ENCODE data around the gene CFLAR. TPM values are rescaled to one million over a fixed set of nuclear protein-coding genes. Genes with fewer than 3 reads are reported as not detected.
"Not testable (repeated sequence)": the region's sequence is repeated elsewhere in the genome, so short reads cannot be mapped to it uniquely, and the experiment has no call there.

Gene CFLAR
- total RNA-seq, 4 donors from 2014 or later, result 145 to 346 (median 176) TPM

- no peak for ATAC-seq
- peaks cover 3 to 98% of the 10 kb centered on the region in 2 donors for H3K36me3 ChIP-seq
Measured at GRCh38 chr2:201138401-201138970, 22.5 kb downstream of the CFLAR start.

GRCh38 chr2:201138986-201139781, 23.2 kb downstream of the CFLAR start:
- Histone ChIP-seq H3K36me3 (peaks cover 3 to 98% of the 10 kb centered on the region in 2 donors), H3K4me1 (peaks cover 0 to 28% (median 0%) of the 10 kb centered on the region in 3 donors)
- ATAC-seq, H3K4me3 ChIP-seq, H3K27ac ChIP-seq, H3K9me3 ChIP-seq, H3K27me3 ChIP-seq: not testable (repeated sequence)
- WGBS, 2 donors (ENCODE audit: low coverage in 1 of 2), result 74 to 77% methylated on average over 8 to 9 of the region's 14 CpGs

More at GRCh38 chr2:201138401-201138970, 22.5 kb downstream of the CFLAR start:
- peaks cover 0 to 31% (median 0%) of the 10 kb centered on the region in 3 donors for H3K4me1 ChIP-seq
- no peak for TF ChIP-seq POLR2A (IDR thresholded peaks at IDR 0.05)
- TF ChIP-seq CTCF (IDR thresholded peaks at IDR 0.05), result no peak
- TF ChIP-seq EP300 (IDR thresholded peaks at IDR 0.05), result no peak
- TF ChIP-seq POLR2AphosphoS5 (IDR thresholded peaks at IDR 0.05), result no peak
- no peaks in the 10 kb centered on the region for H3K9me3 ChIP-seq
- no peaks in the 10 kb centered on the region for H3K27me3 ChIP-seq
- 80 to 97% methylated on average over 1 to 5 of the region's 15 CpGs for WGBS, 2 donors (ENCODE audit: low coverage in 1 of 2)
- H3K4me3 ChIP-seq, result no peak overlapping the region
- H3K27ac ChIP-seq, result no peak overlapping the region

GRCh38 chr2:201139836-201140604, 24.1 kb downstream of the CFLAR start:
- no peaks in the 10 kb centered on the region for H3K27me3 ChIP-seq
- no peaks in the 10 kb centered on the region for H3K9me3 ChIP-seq
- peaks cover 0 to 21% (median 0%) of the 10 kb centered on the region in 3 donors for H3K4me1 ChIP-seq
- H3K36me3 ChIP-seq, result peaks cover 3 to 100% of the 10 kb centered on the region in 2 donors
- no peak overlapping the region for H3K4me3 ChIP-seq
- no peak for TF ChIP-seq CTCF (IDR thresholded peaks at IDR 0.05)
- no peak overlapping the region for H3K27ac ChIP-seq
- 46 to 60% methylated on average over 16 to 26 of the region's 34 CpGs for WGBS, 2 donors (ENCODE audit: low coverage in 1 of 2)
- no peak for ATAC-seq

- no peak for ATAC-seq
- TF ChIP-seq POLR2AphosphoS5 (IDR thresholded peaks at IDR 0.05), result no peak
- TF ChIP-seq EP300 (IDR thresholded peaks at IDR 0.05), result no peak
- no peak for TF ChIP-seq POLR2A (IDR thresholded peaks at IDR 0.05)
- no peak for TF ChIP-seq CTCF (IDR thresholded peaks at IDR 0.05)
- Histone ChIP-seq H3K4me1 (peaks cover under 1 to 13% (median 3%) of the 10 kb centered on the region in 3 donors), H3K36me3 (peaks cover 3 to 87% of the 10 kb centered on the region in 2 donors), H3K4me3 (no peak overlapping the region), H3K9me3 (no peaks in the 10 kb centered on the region), H3K27ac (peak overlapping the region in 1 of 4 donors; percentile 6), H3K27me3 (no peaks in the 10 kb centered on the region)
- 80 to 86% methylated on average over 3 to 4 of the region's 5 CpGs for WGBS, 2 donors (ENCODE audit: low coverage in 1 of 2)
Measured at GRCh38 chr2:201144101-201145051, 28.4 kb downstream of the CFLAR start.
